ENCODE results near the gene SLC9A3.

Gene SLC9A3

DNA sequence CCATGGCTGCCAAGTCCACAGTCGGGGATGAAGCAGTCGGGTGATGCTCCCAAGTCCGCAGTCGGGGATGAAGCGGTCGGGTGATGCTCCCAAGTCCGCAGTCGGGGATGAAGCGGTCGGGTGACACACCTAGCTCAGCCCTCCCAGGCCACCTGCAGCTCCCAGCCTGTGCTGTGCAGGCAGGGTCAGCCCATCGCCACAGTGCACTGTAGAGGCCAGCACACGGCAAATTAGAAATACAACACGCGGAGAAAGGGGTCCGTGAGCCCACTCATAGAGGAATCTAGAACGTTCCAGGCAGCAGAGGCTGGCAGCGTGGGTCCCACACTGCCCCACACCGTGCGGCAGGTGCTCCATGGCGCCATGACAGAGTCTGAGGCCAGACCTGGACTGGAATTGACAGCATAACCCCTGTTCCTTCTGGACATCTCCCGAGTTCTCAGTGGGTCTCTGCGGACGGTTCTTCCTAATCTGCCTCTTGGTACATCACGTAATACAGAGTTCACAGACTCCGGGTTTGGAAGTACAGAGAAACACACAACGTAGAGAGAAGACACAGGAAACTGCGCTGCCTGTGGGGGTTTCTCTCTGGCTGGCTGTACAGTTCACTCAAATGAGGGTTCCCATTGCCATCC, 89.0 kb downstream of the SLC9A3 start:
- FAIRE-seq (peak; percentile 36), DNase-seq (ENCODE audit: insufficient read length, low spot score) (no peak)

DNA sequence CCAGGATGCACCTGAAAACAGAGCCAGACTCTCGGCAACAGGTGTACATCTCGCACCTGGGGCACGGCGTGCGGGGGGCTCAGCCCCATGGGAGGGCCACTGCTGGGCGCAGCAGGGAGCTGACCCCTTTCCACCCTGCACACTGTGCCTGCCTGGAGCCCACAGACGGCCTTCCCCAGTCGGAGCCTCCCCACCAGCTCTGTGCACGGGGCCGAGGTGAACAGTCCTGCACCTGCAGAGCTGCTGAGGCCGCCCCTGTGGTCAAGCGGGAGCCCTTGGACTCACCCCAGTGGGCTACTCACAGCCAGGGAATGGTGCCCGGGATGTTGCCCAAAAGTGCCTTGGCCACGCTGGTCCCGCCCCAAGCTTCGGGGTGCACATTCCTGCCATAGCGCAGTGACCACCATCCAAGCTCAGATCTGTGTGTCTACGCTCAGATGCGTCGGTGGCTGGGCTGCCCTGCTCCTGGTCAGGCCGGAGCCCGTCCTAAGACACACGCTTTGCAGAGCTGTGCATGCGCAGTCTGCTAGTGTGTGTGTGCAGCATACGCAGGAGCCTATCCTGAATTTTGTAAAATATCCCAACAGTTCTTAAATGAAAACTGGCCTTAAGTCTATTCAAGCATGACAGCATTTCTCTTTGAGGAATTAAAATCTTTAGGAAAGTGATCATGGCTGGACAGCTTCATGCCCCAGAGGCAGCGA, 89.7 kb downstream of the SLC9A3 start:
- no peak for DNase-seq (ENCODE audit: insufficient read length, low spot score)
- no peak for FAIRE-seq

DNA sequence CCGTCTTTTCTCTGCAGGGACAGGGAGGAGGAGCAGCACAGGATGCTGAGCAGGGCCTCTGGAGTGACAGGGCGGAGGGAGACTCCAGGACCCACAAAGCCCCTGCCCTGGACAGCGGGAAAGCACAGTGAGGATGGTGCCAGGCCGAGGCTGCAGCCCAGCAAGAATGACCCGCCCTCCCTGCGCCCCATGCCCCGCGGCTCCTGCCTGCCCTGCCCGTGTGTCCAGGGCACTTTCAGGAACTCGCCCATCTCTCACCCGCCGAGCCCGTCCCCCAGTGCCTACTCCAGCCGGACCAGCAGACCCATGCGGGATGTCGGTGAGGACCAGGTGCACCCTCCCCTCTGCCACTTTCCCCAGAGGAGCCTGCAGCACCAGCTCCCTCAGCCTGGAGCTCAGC, 90.4 kb downstream of the SLC9A3 start:
- FAIRE-seq = no peak
- no peak for DNase-seq (ENCODE audit: insufficient read length, low spot score)

DNA sequence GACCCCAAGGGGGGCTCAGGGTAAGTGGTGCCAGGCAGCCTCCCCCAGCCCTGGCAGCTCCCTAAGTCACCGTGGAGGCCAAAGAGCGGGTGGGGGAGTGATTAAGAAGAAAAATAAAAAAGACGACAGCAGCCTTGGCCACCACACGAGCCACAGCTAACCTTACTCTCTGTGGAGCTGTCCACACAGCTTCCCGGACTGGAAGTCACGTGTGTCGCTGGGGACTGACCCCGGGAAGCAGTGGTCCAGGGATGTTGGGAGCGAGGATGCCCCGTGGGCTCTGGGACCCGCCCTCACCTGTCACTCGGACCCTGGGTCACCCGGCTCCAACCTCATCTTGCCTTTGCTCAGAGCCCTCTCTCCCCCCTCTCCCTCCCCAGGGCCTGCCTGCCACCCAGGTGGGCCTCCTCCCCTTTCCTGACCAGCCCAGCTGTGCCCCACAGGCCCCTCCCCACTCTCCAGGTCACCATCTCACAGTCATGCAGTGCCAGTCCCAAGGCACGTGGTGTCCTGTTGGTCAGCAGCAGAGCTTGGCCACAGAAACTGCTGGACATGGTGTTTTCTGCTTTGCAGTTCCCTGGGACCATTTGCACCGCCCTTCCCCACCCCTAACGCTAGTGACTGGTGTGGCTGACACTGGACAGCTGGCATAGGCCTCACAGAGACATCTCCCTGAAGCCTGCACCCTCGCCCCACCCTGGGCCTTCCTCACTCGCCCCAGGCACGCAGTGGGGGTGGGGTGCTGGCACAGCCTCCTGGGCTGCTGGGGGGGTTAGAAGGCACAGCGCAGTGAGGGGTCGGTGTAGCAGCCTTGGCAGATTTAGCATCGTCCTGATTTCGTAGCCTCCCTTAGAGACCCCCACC, 91.1 kb downstream of the SLC9A3 start:
- DNase-seq (ENCODE audit: insufficient read length, low spot score) (no peak), FAIRE-seq (peak; percentile 13)

DNA sequence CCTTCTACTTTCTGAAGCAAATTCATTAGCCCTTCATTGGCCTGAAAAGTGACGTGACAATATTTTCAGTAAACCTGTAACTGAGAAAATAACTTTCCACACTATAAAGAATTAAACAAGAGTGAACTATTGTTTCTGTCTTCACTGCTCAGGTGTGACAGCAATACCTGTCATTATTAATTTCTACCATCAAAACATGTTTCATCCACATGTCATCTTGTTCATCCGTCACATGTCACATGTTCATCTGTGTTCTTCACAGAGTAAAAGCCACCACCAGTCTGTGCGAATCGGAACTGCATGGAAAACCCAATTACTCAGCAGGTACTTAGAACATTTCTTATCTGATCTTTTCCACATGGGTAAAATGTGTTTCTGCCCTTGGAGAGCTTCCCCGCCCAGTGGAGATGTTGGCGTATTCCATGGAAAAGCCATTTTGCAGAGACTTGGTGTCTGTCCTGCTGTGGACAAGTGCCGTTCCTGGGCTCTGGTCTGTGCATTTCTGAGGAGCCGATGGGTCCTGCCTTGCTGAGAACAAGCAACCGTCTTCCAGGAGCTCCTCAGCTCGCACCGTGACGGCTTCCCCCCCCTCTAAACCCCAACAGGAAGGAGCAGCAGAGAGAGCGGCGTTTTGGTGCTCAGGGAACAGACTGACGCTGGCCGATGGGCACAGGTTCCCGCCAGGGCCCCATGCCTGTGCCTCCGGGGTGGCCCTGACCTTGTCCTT, 91.9 kb downstream of the SLC9A3 start:
- peak; percentile 4 for FAIRE-seq
- DNase-seq (ENCODE audit: insufficient read length, low spot score) = no peak

DNA sequence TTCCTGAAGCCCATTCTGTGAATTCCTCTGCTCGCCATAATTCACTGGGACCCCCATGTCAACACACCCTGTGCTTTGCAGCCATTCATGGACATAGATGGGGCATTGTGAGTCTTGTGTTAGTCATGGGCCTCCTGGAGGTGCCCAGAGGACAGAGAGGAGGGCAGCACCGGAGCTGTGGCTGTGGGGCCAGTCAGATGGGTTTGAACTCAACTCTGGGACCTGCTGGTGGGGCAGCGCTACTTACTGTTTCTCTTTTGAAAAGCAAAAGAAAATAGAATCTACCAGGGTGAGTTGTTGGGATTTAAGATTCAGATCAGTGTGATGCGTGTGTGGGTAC, 92.6 kb downstream of the SLC9A3 start:
- DNase-seq (ENCODE audit: insufficient read length, low spot score) = no peak
- no peak for FAIRE-seq

DNA sequence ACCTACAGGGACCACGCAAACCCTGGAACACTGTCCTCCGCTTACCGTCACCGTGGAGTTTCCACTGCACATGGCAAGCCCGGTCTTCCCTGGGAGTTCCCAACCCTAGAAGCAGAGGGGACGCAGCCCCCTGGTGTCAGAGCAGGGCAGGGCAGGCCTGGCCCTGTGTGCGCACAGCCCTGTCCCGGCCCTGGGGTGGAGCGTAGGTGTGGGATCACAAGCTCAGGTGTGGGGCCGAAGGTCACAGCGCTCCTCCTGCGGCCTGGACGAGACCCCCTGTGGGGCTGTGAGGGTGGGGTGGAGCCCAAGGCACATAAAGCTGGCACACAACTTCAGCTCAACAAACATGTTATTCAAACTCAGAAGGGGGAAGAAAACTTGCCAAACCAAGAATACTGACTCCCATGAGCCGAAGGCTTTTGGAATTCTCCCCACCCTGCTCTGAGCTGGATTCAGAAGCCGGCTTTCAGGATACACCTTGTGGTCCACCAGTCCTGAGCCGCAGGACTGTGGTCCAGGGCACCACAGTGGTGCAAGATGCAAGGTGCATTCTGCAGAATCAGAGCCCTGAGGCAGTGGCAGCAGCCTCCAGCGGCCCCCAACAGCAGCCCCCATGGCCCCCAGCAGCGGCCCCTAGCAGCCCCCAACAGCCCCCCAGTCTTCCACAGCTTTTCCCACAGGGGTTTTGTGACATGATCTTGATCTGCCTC, 93.1 kb downstream of the SLC9A3 start:
- FAIRE-seq = peak; percentile 93
- peak; percentile 80 for DNase-seq (ENCODE audit: insufficient read length, low spot score)

DNA sequence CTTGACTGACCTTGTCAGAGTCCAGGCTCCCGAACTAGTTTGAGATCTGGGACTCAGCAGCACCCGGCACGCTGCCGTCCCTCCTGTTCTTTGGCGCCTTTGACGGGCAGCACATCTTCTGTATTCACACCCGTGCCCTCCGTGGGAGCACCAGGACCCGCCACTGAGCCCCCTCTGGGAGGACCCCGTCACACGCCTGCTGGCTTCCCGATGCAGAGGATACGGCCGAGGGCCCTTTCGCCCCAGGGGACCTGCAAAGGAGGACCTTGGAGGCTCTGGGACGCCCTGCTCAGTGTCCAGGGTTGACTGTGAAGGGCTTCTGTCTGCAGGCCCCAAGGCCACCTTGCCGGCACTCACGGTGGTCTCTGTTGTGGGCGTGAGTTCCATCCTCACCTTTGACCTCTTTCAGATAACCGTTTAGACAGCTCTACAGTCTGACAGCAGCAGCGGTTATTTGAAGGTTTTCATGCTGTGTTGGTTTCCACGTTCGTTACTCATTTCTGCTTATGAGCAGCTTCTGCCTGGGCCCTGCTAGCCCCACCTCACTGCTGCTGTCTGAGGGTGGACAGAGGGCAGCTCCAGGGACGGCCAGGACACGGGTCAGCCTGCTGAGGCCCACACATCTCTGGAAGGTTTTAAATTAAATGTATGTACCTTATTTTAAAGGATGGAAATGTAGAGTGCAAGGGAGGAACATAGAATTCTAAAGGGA, 93.9 kb downstream of the SLC9A3 start:
- DNase-seq (ENCODE audit: insufficient read length, low spot score) (no peak), FAIRE-seq (no peak)

DNA sequence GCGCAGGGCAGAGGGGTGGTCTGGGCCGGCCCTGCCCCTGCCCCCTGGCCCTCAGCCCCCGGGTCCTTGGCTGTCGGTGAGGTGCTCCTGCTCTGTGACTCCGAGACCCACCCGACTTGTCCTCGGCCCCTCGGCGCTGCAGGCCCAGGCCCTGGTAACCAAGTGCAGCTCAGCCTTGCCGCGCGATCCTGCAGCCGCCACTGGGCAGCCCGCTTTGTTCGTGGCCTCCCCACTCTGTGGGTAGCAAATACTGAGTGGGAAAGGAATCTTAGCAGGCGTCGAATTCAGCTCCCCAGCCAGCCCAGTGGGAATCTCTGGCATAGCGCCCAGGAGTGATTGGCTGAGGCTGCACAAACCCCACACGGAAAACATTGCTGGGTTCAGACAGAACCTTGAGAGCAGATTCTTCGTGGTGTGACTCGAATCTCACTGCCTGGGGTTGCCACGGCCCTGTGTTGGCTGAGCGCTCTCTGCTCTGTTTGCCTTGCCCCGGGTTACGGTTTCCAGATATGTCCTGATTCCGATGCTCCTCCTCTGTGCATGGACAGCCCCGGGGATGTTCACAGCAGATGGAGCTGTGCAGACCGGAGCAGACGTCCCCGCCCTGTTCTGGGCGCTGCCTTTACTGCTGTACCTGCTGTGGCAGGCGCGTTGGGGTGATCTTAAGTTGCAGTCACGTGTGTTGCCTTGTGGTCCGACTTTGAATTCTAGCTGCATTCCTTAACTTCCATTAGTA, 94.6 kb downstream of the SLC9A3 start:
- FAIRE-seq (peak; percentile 80), DNase-seq (ENCODE audit: insufficient read length, low spot score) (no peak)

DNA sequence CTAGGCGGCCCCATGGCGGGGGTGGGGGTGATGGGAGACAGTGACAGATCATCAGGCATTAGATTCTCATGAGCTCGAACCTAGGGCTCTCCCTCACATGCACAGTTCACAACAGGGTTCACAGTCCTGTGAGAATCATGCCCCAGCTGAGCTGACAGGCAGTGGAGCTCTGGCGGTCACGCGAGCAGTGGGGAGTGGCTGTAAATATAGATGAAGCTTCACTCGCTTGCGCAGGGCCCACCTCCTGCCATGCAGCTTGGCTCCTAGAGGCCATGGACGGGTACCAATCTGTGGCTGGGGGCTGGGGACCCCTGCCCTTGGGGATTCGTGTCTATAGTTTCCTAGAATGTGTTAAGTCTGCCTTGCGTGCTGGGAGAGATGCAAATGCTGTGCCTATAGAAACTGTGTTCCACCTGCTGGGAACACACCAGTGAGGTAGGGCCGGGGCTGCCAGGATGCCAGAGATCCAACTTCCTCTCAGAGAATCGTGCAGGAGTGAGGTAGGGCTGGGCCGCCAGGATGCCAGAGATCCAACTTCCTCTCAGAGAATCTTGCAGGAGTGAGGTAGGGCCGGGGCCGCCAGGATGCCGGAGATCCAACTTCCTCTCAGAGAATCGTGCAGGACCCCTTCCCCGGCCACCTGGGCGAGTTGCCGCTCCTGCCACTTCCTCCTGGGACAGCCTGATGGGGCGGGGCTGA, 95.3 kb downstream of the SLC9A3 start:
- no peak for DNase-seq (ENCODE audit: insufficient read length, low spot score)
- no peak for FAIRE-seq

DNA sequence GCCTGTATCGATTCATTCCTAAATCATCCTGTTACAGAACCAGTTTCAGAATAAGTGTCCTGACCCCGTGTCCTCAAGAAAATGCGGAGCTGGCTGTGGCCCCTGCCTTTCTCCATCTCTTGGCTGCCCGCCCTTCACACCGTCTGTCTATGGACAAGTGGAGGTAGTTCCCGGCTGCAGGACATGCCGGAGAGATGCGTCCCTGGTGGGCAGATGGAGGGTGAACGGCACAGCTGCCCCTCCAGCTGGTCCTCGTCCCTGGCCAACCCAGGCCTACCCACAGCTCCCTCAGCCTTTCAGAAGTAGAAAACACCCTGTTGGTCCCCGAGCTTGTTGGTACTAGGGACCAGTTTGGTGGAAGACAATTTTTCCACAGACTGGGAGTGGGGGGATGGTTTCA, 96.0 kb downstream of the SLC9A3 start:
- no peak for DNase-seq (ENCODE audit: insufficient read length, low spot score)

DNA sequence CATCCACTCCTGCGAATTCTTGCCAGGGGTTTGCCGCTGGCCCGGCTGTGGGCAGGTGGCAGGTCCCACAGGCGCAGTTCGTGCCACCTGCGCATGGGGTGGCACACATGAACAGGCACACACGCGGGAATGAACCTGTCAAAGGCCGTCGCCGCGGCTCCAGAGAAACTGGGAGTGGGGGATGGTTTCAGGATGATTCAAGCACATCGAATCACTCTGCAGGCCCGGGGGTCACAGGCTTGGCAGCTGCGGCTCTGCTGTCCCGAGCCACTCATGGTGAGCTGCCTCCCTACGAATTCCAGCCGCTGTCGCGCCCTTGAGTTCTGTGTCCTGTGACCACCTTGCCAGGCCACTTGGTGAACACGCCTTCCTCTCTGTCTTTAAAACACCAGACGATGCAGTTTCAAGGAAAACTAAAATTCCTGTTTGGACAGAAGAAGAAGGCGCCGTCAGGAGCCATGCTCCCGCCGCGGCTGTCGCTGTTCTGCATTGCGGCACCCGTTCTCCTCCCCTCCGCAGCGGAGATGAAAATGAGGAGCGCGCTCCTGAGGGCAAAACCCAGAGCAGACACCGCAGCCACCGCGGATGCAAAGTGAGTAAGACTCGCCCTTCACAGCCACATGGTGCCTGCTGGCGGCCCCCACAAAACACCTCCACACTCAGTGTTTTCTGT, 96.7 kb downstream of the SLC9A3 start:
- no peak for FAIRE-seq

More for the DNA sequence above, 96.0 kb downstream of the SLC9A3 start:
- no peak for FAIRE-seq

DNA sequence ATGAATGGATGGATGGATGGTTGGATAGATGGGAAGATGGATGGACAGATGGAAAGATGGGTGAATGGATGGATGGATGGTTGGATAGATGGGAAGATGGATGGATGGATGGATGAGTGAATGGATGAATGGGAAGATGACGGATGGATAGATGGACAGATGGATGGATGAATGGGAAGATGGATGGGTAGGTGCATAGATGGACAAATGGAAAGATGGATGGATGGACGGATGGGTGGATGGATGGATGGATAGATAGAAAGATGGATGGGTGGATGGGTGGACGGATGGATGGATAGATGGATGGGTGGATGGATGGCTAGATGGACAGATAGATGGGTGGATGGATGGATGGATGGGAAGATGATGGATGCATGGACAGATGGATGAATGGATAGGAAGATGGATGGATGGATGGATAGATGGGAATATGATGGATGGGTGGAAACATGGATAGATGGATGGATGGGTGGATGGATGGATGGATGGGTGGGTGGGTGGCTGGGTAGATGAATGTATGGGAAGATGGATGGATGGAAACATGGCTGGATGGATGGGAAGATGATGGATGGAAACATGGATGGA, 97.8 kb downstream of the SLC9A3 start:
- FAIRE-seq (peak; percentile 87), DNase-seq (ENCODE audit: insufficient read length, low spot score) (no peak)

More for the DNA sequence above, 96.7 kb downstream of the SLC9A3 start:
- no peak for DNase-seq (ENCODE audit: insufficient read length, low spot score)

DNA sequence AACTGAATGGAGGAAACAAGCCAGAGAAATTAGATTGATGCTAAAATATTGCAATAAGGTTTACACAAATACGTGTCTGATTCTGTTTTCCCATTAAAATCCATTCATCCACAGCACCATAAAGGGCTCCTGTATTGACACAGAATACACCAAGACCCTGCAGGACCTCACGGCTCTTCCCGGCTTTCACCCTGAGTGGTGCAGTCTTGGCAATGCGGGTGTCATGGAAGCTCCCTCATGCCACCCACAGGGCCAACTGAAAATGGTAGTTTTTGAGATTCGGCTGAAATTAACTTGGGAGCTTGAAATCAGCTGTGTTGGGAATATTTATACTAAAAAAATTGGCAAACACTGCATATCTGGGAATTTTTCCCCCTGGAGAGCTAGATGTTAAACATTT, 98.5 kb downstream of the SLC9A3 start:
- no peak for DNase-seq (ENCODE audit: insufficient read length, low spot score)

DNA sequence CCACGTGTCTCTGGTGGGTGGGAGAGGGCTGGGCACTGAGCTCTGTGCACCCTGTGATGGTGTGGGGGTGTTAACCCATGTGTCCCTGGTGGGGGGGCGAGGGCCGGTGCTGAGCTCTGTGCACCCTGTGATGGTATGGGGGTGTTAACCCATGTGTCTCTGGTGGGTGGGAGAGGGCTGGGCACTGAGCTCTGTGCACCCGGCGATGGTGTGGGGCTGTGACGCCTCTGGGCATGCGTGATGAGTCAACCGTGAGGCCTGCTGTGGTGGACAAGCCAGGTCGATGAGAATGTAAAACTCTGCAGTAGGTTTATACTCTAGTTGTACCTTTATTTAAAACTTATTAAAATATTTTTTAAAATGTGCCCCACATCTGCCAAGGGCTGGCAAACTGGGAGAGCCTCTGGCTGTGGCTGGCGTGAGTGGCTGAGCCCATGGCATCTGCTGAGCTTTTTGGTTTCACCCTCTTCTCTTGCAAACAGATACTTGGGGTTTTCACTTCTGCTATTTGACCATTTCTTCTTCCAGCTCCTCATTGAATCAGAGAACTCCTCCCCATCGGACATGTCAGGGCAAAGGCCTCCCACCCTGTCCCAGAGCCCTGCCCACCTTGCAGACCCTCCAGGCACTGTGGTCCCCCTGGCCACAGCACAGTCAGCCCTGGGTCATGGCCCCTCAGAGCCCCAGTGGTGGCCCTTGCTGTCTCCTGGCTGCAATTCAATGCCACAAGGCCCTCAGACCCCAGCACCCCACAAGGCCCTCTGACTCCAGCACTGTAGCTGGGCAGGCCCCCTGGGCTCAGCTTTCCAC, 99.7 kb downstream of the SLC9A3 start:
- no peak for DNase-seq (ENCODE audit: insufficient read length, low spot score)
- FAIRE-seq = no peak

More for the DNA sequence above, 98.5 kb downstream of the SLC9A3 start:
- FAIRE-seq = no peak

DNA sequence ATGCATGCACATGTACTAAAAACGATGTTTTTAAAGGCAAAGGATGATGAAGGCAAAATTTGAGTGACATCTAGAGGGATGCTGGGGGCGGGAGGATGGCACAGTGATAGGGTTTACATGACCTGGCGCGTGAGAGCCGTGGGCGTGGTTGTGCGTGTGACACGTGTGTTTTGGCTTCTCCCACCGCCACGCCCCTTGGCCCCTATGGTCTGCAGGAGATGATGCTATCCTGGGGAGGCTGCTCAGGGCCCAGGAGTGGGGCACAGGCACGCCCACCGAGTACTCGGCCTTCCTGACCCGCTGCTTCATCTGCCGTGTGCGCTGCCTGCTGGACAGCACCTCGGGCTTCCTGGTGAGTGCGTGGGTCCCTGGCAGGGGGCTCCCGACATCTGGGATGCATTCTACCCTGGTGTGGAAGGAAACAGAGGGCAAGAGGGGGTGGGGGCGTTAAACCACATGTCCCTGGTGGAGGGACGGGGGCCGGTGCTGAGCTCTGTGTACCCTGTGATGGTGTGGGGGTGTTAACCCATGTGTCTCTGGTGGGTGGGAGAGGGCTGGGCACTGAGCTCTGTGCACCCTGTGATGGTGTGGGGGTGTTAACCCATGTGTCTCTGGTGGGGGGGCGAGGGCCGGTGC, 100.5 kb downstream of the SLC9A3 start:
- peak; percentile 55 for FAIRE-seq

More for the DNA sequence above, 100.5 kb downstream of the SLC9A3 start:
- no peak for DNase-seq (ENCODE audit: insufficient read length, low spot score)

Data from HTR-8/SVneo (cell line).